ENCODE measurements around the gene ADAMTS13. TPM values are rescaled to one million over a fixed set of nuclear protein-coding genes. Genes with fewer than 3 reads are reported as not detected.

Gene ADAMTS13
- total RNA-seq, 1 donor from 2014 or later: 0.53 TPM

DNA sequence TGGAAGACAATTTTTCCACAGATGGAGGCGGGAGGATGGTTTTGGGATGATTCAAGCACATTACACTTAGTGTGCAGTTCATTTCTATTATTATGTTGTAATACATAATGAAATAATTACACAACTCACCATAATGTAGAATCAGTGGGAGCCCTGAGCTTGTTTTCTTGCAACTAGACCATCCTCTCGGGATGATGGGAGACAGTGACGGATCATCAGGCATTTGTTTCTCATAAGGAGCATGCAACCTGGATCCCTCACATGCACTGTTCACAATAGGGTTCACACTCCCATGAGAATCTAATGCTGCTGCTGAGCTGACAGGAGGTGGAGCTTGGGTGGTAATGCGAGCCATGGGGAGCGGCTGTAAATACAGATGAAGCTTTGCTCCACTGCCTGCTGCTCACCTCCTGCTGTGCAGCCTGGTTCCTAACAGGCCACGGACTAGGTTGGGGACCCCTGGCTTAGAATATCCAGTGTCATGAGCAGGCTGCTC lies 44.4 kb upstream of the ADAMTS13 start:
- H3K36me3 ChIP-seq (ENCODE audit: control insufficient read depth, insufficient read depth, low read length): peaks cover 2% of the 10 kb centered on the region
- TF ChIP-seq, protein P1, sequence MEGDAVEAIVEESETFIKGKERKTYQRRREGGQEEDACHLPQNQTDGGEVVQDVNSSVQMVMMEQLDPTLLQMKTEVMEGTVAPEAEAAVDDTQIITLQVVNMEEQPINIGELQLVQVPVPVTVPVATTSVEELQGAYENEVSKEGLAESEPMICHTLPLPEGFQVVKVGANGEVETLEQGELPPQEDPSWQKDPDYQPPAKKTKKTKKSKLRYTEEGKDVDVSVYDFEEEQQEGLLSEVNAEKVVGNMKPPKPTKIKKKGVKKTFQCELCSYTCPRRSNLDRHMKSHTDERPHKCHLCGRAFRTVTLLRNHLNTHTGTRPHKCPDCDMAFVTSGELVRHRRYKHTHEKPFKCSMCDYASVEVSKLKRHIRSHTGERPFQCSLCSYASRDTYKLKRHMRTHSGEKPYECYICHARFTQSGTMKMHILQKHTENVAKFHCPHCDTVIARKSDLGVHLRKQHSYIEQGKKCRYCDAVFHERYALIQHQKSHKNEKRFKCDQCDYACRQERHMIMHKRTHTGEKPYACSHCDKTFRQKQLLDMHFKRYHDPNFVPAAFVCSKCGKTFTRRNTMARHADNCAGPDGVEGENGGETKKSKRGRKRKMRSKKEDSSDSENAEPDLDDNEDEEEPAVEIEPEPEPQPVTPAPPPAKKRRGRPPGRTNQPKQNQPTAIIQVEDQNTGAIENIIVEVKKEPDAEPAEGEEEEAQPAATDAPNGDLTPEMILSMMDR (IDR thresholded peaks at IDR 0.05; ENCODE audit: insufficient read depth, low read length, severe bottlenecking): no peak
- FAIRE-seq: no peak
- no peak overlapping the region for H3K4me3 ChIP-seq (ENCODE audit: low read depth, low read length)
- H3K27me3 ChIP-seq (ENCODE audit: control insufficient read depth, insufficient read depth, low read length): no peaks in the 10 kb centered on the region
- no peak for DNase-seq (ENCODE audit: low read depth)

DNA sequence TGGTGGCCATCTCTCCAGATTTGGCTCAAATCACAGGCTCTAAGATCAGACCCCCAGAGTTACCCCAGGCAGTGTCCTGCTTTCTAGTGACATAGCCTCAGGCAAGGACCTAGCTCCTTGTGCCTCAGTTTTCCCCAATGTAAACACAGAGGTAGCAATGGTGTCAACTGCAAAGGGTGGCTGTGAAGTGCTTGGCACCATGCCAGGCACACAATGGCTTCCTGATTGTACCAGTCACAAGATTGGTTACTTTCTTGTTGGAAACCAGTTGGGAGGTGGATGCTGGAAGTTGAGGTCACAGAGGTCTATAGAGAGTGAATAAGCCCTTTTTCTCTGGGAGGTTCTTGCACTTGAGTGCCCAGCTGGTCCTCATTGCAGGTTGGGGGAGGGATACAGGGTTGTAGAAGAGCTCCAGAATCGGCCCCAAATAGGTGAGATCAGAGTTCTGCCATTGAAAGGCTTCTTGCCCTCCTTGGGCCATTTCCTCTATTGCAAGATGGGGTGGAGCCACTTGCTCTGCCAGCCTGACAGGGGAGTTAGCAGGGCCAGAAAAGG lies 43.7 kb upstream of the ADAMTS13 start:
- DNase-seq (ENCODE audit: low read depth) (no peak), FAIRE-seq (no peak)
- Histone ChIP-seq H3K27me3 (ENCODE audit: control insufficient read depth, insufficient read depth, low read length) (no peaks in the 10 kb centered on the region), H3K4me3 (ENCODE audit: low read depth, low read length) (no peak overlapping the region), H3K36me3 (ENCODE audit: control insufficient read depth, insufficient read depth, low read length) (no peaks in the 10 kb centered on the region)
- TF ChIP-seq, protein P1 (IDR thresholded peaks at IDR 0.05; ENCODE audit: insufficient read depth, low read length, severe bottlenecking): no peak

DNA sequence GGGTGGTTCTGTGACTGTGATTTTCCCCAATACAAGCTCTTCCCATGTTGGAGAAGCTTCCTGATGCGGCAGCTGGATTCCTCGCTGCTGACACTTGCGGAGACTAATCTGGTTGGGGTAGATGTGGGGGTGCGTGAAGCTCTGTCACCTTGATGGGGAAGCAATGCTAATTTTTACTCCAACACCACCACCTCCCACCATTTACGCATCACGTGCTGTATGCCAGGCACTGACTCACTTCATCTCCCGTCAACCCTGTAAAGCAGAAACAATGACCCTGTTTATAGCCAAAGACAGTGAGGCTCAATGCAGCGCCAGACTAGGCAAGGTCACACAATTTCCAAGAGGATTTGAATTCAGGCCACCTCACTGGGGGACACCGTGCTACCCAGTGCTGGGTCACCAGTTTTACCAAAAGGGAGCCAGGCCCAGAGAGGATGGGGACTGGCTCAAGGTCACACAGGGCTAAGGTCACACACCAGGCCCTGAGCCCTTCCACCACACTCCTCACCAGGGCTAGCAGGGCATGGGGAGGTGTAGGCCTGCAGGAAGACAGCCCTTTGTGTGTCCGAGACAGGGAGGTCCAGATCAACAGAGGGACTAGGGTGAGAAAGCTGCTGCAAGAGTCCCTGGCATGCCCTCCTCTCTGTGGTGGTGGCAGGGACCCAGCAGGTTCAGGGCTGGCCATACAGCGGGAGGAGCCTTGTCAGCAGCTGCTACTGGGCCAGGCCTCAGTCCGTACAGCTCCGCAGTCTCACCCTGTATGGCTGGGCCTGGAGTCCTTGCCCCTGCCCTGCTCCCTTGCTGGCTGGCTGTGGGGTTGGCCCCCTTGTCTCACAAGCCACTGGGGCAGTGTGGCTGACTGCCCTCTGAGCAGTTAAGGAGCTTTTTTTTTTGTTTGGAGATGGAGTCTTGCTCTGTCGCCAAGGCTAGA lies 42.7 kb upstream of the ADAMTS13 start:
- Histone ChIP-seq H3K36me3 (ENCODE audit: control insufficient read depth, insufficient read depth, low read length) (no peaks in the 10 kb centered on the region), H3K4me3 (ENCODE audit: low read depth, low read length) (no peak overlapping the region), H3K27me3 (ENCODE audit: control insufficient read depth, insufficient read depth, low read length) (no peaks in the 10 kb centered on the region)
- FAIRE-seq: no peak
- TF ChIP-seq, protein P1 (IDR thresholded peaks at IDR 0.05; ENCODE audit: insufficient read depth, low read length, severe bottlenecking): no peak
- DNase-seq (ENCODE audit: low read depth): no peak

DNA sequence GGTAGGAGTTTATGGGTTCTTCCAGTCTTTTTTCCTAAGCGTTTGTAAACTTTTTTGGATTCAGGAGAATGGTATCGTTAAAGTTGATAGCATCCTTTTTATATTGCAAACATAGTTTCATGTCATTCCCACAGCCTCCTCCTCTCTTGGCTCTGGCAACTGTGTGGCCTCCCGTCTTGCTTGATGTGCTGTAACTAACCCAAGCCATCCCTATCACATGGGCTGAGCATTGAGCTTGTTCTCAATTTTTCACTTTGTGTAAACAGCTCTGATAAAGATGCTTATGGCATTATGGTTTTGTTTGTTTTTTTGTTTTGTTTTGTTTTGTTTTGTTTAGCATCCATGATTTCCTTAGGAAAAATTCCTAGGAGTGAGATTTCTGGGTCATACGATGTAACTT lies 41.4 kb upstream of the ADAMTS13 start:
- H3K27me3 ChIP-seq (ENCODE audit: control insufficient read depth, insufficient read depth, low read length): no peaks in the 10 kb centered on the region
- FAIRE-seq (no peak), DNase-seq (ENCODE audit: low read depth) (no peak)
- H3K36me3 ChIP-seq (ENCODE audit: control insufficient read depth, insufficient read depth, low read length): no peaks in the 10 kb centered on the region
- no peak overlapping the region for H3K4me3 ChIP-seq (ENCODE audit: low read depth, low read length)
- TF ChIP-seq, protein P1 (IDR thresholded peaks at IDR 0.05; ENCODE audit: insufficient read depth, low read length, severe bottlenecking): no peak

DNA sequence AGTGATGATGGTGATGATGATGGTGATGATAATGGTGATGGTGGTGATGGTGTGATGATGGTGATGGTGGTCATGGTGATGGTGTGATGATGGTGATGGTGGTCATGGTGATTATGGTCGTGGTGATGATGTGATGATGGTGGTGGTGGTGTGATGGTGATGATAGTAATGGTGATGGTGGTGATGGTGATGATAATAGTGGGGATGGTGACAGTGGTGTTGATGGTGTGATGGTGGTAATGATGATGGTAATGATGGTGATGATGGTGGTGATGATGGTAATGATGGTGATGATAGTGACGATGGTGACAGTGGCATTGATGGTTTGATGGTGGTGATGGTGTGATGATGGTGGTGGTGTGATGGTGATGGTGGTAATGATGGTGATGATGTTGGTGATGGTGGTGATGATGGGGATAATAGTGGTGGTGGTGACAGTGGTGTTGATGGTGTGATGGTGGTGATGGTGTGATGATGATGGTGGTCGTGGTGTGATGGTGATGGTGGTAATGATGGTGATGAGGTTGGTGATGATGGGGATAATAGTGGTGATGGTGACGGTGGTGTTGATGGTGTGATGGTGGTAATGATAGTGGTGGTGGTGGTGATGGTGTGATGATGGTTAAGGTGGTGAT lies 39.5 kb upstream of the ADAMTS13 start:
- FAIRE-seq (no peak), DNase-seq (ENCODE audit: low read depth) (no peak)
- Histone ChIP-seq H3K36me3 (ENCODE audit: control insufficient read depth, insufficient read depth, low read length) (no peaks in the 10 kb centered on the region), H3K4me3 (ENCODE audit: low read depth, low read length) (no peak overlapping the region), H3K27me3 (ENCODE audit: control insufficient read depth, insufficient read depth, low read length) (no peaks in the 10 kb centered on the region)
- TF ChIP-seq, protein P1 (IDR thresholded peaks at IDR 0.05; ENCODE audit: insufficient read depth, low read length, severe bottlenecking): no peak
